Naive thymus-derived CD8-positive, alpha-beta T cell (primary cell): ENCODE results near the gene ELOF1. TPM values are rescaled to one million over a fixed set of nuclear protein-coding genes. Genes with fewer than 3 reads are reported as not detected.

Source experiments
- polyA plus RNA-seq, 3 donors: library from polyadenylated mRNA; unstranded; fragments of 300-500 nt; fragmentation: Illumina TruSeq; gene quantifications; one replicate each; pipeline ENCODE4 v1.2.3, GENCODE V29; 2021
- total RNA-seq, 8 experiments: library from RNA in 2 of 8; stranded (reverse) in 2 of 8; gene quantifications; one replicate each; pipeline ENCODE4 v1.2.3 and lab custom pipeline; 2021 to 2026

The ELOF1 gene
- total and polyA plus RNA-seq, 5 experiments from 2014 or later, result 41.0 to 91.0 (median 71.4) TPM

Other genes with a start within 250 kb of the ELOF1 start
- 1 to 10 TPM; 4.5 to 4.9 TPM for gene RAB3D, start 219.6 kb downstream of the ELOF1 start, total RNA-seq
- 1 to 10 TPM in 1 of 3 donors, under 1 TPM in 2; 0.80 to 1.4 (median 0.89) TPM for gene RAB3D, start 219.6 kb downstream of the ELOF1 start, polyA plus RNA-seq
- gene TMEM205, start 213.0 kb downstream of the ELOF1 start, total RNA-seq, result 10 to 100 TPM; 22.9 to 25.8 TPM
- 10 to 100 TPM; 56.6 to 76.1 (median 66.8) TPM for gene TMEM205, start 213.0 kb downstream of the ELOF1 start, polyA plus RNA-seq
- 10 to 100 TPM; 59.9 to 61.6 TPM for gene CCDC159, start 212.7 kb downstream of the ELOF1 start, total RNA-seq
- 10 to 100 TPM; 13.7 to 16.8 (median 15.0) TPM for gene CCDC159, start 212.7 kb downstream of the ELOF1 start, polyA plus RNA-seq
- 1 to 10 TPM; 8.4 to 8.7 TPM for gene PLPPR2, start 203.8 kb downstream of the ELOF1 start, total RNA-seq
- under 1 TPM; 0.22 to 0.33 (median 0.30) TPM for gene PLPPR2, start 203.8 kb downstream of the ELOF1 start, polyA plus RNA-seq
- 1 to 10 TPM; 5.6 to 5.7 TPM for gene SWSAP1, start 184.6 kb downstream of the ELOF1 start, total RNA-seq
- gene SWSAP1, start 184.6 kb downstream of the ELOF1 start, polyA plus RNA-seq, result 1 to 10 TPM; 4.3 to 5.8 (median 4.7) TPM
- 1 to 10 TPM; 5.1 to 6.2 TPM for gene EPOR, start 174.9 kb downstream of the ELOF1 start, total RNA-seq
- gene EPOR, start 174.9 kb downstream of the ELOF1 start, polyA plus RNA-seq, result 1 to 10 TPM; 5.1 to 6.9 (median 5.9) TPM
- not detected for gene RGL3, start 139.9 kb downstream of the ELOF1 start, total RNA-seq
- gene RGL3, start 139.9 kb downstream of the ELOF1 start, polyA plus RNA-seq, result not detected
- not detected for gene ODAD3, start 124.1 kb downstream of the ELOF1 start, total RNA-seq
- gene ODAD3, start 124.1 kb downstream of the ELOF1 start, polyA plus RNA-seq, result not detected
- gene PRKCSH, start 123.6 kb downstream of the ELOF1 start, total RNA-seq, result 100 to 1,000 TPM; 252 to 262 TPM
- 10 to 100 TPM; 23.5 to 58.7 (median 28.0) TPM for gene PRKCSH, start 123.6 kb downstream of the ELOF1 start, polyA plus RNA-seq
- not detected for gene ELAVL3, start 78.2 kb downstream of the ELOF1 start, total RNA-seq
- not detected for gene ELAVL3, start 78.2 kb downstream of the ELOF1 start, polyA plus RNA-seq
- 10 to 100 TPM; 15.3 to 18.1 TPM for gene ZNF653, start 53.4 kb downstream of the ELOF1 start, total RNA-seq
- 1 to 10 TPM; 1.4 to 2.9 (median 1.7) TPM for gene ZNF653, start 53.4 kb downstream of the ELOF1 start, polyA plus RNA-seq
- gene ECSIT, start 30.1 kb downstream of the ELOF1 start, total RNA-seq, result 10 to 100 TPM; 47.1 to 50.8 TPM
- 10 to 100 TPM; 34.3 to 40.1 (median 35.4) TPM for gene ECSIT, start 30.1 kb downstream of the ELOF1 start, polyA plus RNA-seq
- not detected for gene CNN1, start 20.4 kb downstream of the ELOF1 start, total RNA-seq
- not detected for gene CNN1, start 20.4 kb downstream of the ELOF1 start, polyA plus RNA-seq
- 10 to 100 TPM; 13.8 to 14.8 TPM for gene ACP5, start 18.4 kb upstream of the ELOF1 start, total RNA-seq
- 10 to 100 TPM in 2 of 3 donors, 1 to 10 TPM in 1; 8.4 to 14.2 (median 12.0) TPM for gene ACP5, start 18.4 kb upstream of the ELOF1 start, polyA plus RNA-seq
- gene ZNF627, start 38.3 kb upstream of the ELOF1 start, total RNA-seq, result 10 to 100 TPM; 17.3 to 17.5 TPM
- 10 to 100 TPM in 1 of 3 donors, 1 to 10 TPM in 2; 7.7 to 11.9 (median 7.9) TPM for gene ZNF627, start 38.3 kb upstream of the ELOF1 start, polyA plus RNA-seq
- gene ZNF823, start 179.7 kb upstream of the ELOF1 start, total RNA-seq, result 1 to 10 TPM; 7.2 to 7.3 TPM
- 1 to 10 TPM; 2.0 to 3.2 (median 2.8) TPM for gene ZNF823, start 179.7 kb upstream of the ELOF1 start, polyA plus RNA-seq
- gene ZNF441, start 207.8 kb upstream of the ELOF1 start, total RNA-seq, result 10 to 100 TPM; 32.7 to 33.7 TPM
- gene ZNF441, start 207.8 kb upstream of the ELOF1 start, polyA plus RNA-seq, result 1 to 10 TPM; 3.6 to 7.0 (median 5.5) TPM
- gene ZNF491, start 239.3 kb upstream of the ELOF1 start, total RNA-seq, result 1 to 10 TPM; 5.0 to 5.9 TPM
- gene ZNF491, start 239.3 kb upstream of the ELOF1 start, polyA plus RNA-seq, result under 1 TPM; 0.11 to 0.69 (median 0.16) TPM